Erythroblast (primary cell): ENCODE results near the gene SAV1.

Source experiments
- GATA1 ChIP-seq: IDR thresholded peaks from 2 replicates; pipeline ENCODE4 v1.6.1; 2011; ENCODE audit warnings: low read depth, mild to moderate bottlenecking, control low read depth, low read length, moderate library complexity
- POLR2A ChIP-seq: IDR thresholded peaks from 2 replicates; pipeline ENCODE4 v1.6.1; 2011; ENCODE audit warnings: mild to moderate bottlenecking, low read length

GRCh38 chr14:50610465-50610864 lies 57.6 kb downstream of the SAV1 start:
- no peak for TF ChIP-seq POLR2A
- no peak for TF ChIP-seq GATA1
